K562 (cell line): ENCODE results near the gene EFNA2. TPM values are rescaled to one million over a fixed set of nuclear protein-coding genes. Genes with fewer than 3 reads are reported as not detected.

Experiments
- ARID1B ChIP-seq: fragments of 450-650 bp; IDR thresholded peaks from 2 replicates; pipeline ENCODE4 v1.6.1; 2016; ENCODE audit warnings: antibody characterized with exemption, mild to moderate bottlenecking, inconsistent platforms
- ATF3 ChIP-seq, 2 experiments: fragments of 450-650 bp in 1 of 2; sonication (generic) in 1 of 2; formaldehyde crosslinking in 1 of 2; IDR thresholded peaks in 1 of 2; conservative IDR thresholded peaks in 1 of 2; 2 replicates each; pipeline versions ENCODE4 v1.6.1 to v1.8.1; 2016 to 2023; ENCODE audit warnings: mild to moderate bottlenecking in 2 of 2, moderate library complexity in 2 of 2, inconsistent platforms in 1 of 2, missing genetic modification reagents in 1 of 2
- BCOR ChIP-seq: fragments of 450-650 bp; IDR thresholded peaks from 2 replicates; pipeline ENCODE4 v1.6.1; 2016
- BMI1 ChIP-seq: fragments of 150-350 bp; IDR thresholded peaks from 2 replicates; pipeline ENCODE4 v1.6.1; 2014; ENCODE audit warnings: low read length
- EGR1 ChIP-seq: fragments of 450-650 bp; conservative IDR thresholded peaks from 2 replicates; pipeline ENCODE4 v1.6.1; 2017; ENCODE audit warnings: mild to moderate bottlenecking
- FOSL1 ChIP-seq: fragments of 200-800 bp; sonication (Bioruptor generic); conservative IDR thresholded peaks from 2 replicates; pipeline ENCODE4 v1.6.1; 2016; ENCODE audit warnings: missing genetic modification characterization, missing compliant biosample characterization
- MAZ ChIP-seq, 2 experiments: fragments of 450-650 bp in 1 of 2; sonication (generic) in 1 of 2; formaldehyde crosslinking; IDR thresholded peaks in 1 of 2; conservative IDR thresholded peaks in 1 of 2; 2 replicates each; pipeline versions ENCODE4 v1.4.0 to v1.5.0; 2020; ENCODE audit warnings: mild to moderate bottlenecking in 1 of 2, missing genetic modification reagents in 1 of 2
- POLR2AphosphoS5 ChIP-seq: IDR thresholded peaks from 2 replicates; pipeline ENCODE4 v1.6.1; 2011; ENCODE audit warnings: mild to moderate bottlenecking, low read depth, low read length, moderate library complexity; ENCODE audit not compliant: control insufficient read depth, insufficient read depth
- PTTG1 ChIP-seq: fragments of 450-650 bp; IDR thresholded peaks from 2 replicates; pipeline ENCODE4 v1.6.1; 2016; ENCODE audit warnings: low read depth, mild to moderate bottlenecking, missing genetic modification characterization, missing compliant biosample characterization
- RBFOX2 ChIP-seq: fragments of 200-400 bp; formaldehyde crosslinking; IDR thresholded peaks from 2 replicates; pipeline ENCODE4 v1.6.1; 2017; ENCODE audit warnings: low read depth, mild to moderate bottlenecking, low read length, moderate library complexity
- TEAD4 ChIP-seq, 2 experiments: sonication (generic) in 1 of 2; formaldehyde crosslinking in 1 of 2; IDR thresholded peaks; 2 replicates each; pipeline versions ENCODE4 v1.6.1 to v1.8.0; 2012 to 2022; ENCODE audit warnings: borderline replicate concordance in 1 of 2, inconsistent platforms in 1 of 2, low read length in 1 of 2, mild to moderate bottlenecking in 1 of 2, missing genetic modification reagents in 1 of 2
- ZBTB7A ChIP-seq: IDR thresholded peaks from 2 replicates; pipeline ENCODE4 v1.6.1; 2011; ENCODE audit warnings: low read depth, mild to moderate bottlenecking, low read length, moderate library complexity, borderline replicate concordance; ENCODE audit not compliant: control insufficient read depth
- ZNF584 ChIP-seq: fragments of 200-800 bp; sonication (Bioruptor generic); IDR thresholded peaks from 2 replicates; pipeline ENCODE4 v1.6.1; 2016; ENCODE audit warnings: low read depth, mild to moderate bottlenecking, missing genetic modification characterization, missing compliant biosample characterization
- polyA plus RNA-seq, 8 experiments: library from polyadenylated mRNA; depleted of rRNA in 4 of 8; stranded (reverse) in 5 of 8; unstranded in 3 of 8; fragments of >200 nt; fragmentation: Nextera tagmentation in 2 of 8; fragmentation: Illumina TruSeq in 1 of 8; extraction: Ambion mirVana in 2 of 8; extraction: Trizol in 1 of 8; gene quantifications; 2 replicates each; pipeline versions ENCODE4 v1.2.1 to v1.2.3, GENCODE V29; 2011 to 2014; ENCODE audit warnings: inconsistent platforms in 1 of 8, missing spikeins in 1 of 8
- total RNA-seq, 7 experiments: library from RNA; depleted of rRNA in 6 of 7; stranded (reverse); fragments of >200 nt in 6 of 7; fragmentation: Illumina TruSeq in 2 of 7; extraction: Trizol in 2 of 7; gene quantifications; 2 replicates each; pipeline versions ENCODE4 v1.2.1 to v1.2.3, GENCODE V29; 2011 to 2021; ENCODE audit warnings: low replicate concordance in 1 of 7
- TF ChIP-seq, protein P1 (sequence below): fragments of 450-650 bp; IDR thresholded peaks from 2 replicates; pipeline ENCODE4 v1.6.1; 2017; ENCODE audit warnings: antibody characterized with exemption, mild to moderate bottlenecking

Gene EFNA2
- total and polyA plus RNA-seq, 9 of the 15 experiments (the other 6 are each of a cell fraction or from before 2014, with no cell fraction given), result 0.11 to 0.44 (median 0.15) TPM; not detected in 6

GRCh38 chr19:1253514-1254080 is 32.1 kb upstream of the EFNA2 start (continued):
- TF ChIP-seq POLR2AphosphoS5 (peak; percentile 19), EGR1 (peak; percentile 42; the same call in 1 of the 2 replicates), FOSL1 (tag) (peak; percentile 80), RBFOX2 (peak; percentile 68), TEAD4 (IDR thresholded peaks at IDR 0.05; ENCODE audit: low read length) (peak; percentile 30; the same call in 1 of the 2 replicates), TEAD4 (CRISPR knock-in tag; IDR thresholded peaks at IDR 0.05; ENCODE audit: borderline replicate concordance) (no peak), BMI1 (no peak), ARID1B (peak; percentile 47; the same call in 1 of the 2 replicates), PTTG1 (tag) (no peak), MAZ (CRISPR knock-in tag; conservative IDR thresholded peaks at IDR 0.05 in 1 of 2, IDR thresholded peaks at IDR 0.05 in 1 of 2) (peak in 1 of 2 experiments; percentile 65; a peak in 3 of 4 replicates), ZNF584 (CRISPR knock-in tag) (0 out of 2 replicates have a peak, but pooled peaks have one; percentile 14), BCOR (peak; percentile 67), ATF3 (IDR thresholded peaks at IDR 0.05) (peak; percentile 6; the same call in 1 of the 2 replicates), ATF3 (CRISPR knock-in tag; conservative IDR thresholded peaks at IDR 0.05) (no peak), ZBTB7A (peak; percentile 54; the same call in 1 of the 2 replicates)
- TF ChIP-seq, protein P1, sequence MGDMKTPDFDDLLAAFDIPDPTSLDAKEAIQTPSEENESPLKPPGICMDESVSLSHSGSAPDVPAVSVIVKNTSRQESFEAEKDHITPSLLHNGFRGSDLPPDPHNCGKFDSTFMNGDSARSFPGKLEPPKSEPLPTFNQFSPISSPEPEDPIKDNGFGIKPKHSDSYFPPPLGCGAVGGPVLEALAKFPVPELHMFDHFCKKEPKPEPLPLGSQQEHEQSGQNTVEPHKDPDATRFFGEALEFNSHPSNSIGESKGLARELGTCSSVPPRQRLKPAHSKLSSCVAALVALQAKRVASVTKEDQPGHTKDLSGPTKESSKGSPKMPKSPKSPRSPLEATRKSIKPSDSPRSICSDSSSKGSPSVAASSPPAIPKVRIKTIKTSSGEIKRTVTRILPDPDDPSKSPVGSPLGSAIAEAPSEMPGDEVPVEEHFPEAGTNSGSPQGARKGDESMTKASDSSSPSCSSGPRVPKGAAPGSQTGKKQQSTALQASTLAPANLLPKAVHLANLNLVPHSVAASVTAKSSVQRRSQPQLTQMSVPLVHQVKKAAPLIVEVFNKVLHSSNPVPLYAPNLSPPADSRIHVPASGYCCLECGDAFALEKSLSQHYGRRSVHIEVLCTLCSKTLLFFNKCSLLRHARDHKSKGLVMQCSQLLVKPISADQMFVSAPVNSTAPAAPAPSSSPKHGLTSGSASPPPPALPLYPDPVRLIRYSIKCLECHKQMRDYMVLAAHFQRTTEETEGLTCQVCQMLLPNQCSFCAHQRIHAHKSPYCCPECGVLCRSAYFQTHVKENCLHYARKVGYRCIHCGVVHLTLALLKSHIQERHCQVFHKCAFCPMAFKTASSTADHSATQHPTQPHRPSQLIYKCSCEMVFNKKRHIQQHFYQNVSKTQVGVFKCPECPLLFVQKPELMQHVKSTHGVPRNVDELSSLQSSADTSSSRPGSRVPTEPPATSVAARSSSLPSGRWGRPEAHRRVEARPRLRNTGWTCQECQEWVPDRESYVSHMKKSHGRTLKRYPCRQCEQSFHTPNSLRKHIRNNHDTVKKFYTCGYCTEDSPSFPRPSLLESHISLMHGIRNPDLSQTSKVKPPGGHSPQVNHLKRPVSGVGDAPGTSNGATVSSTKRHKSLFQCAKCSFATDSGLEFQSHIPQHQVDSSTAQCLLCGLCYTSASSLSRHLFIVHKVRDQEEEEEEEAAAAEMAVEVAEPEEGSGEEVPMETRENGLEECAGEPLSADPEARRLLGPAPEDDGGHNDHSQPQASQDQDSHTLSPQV, result peak; percentile 9; the same call in 1 of the 2 replicates
